ENCODE data around the gene SPON1.

DNA sequence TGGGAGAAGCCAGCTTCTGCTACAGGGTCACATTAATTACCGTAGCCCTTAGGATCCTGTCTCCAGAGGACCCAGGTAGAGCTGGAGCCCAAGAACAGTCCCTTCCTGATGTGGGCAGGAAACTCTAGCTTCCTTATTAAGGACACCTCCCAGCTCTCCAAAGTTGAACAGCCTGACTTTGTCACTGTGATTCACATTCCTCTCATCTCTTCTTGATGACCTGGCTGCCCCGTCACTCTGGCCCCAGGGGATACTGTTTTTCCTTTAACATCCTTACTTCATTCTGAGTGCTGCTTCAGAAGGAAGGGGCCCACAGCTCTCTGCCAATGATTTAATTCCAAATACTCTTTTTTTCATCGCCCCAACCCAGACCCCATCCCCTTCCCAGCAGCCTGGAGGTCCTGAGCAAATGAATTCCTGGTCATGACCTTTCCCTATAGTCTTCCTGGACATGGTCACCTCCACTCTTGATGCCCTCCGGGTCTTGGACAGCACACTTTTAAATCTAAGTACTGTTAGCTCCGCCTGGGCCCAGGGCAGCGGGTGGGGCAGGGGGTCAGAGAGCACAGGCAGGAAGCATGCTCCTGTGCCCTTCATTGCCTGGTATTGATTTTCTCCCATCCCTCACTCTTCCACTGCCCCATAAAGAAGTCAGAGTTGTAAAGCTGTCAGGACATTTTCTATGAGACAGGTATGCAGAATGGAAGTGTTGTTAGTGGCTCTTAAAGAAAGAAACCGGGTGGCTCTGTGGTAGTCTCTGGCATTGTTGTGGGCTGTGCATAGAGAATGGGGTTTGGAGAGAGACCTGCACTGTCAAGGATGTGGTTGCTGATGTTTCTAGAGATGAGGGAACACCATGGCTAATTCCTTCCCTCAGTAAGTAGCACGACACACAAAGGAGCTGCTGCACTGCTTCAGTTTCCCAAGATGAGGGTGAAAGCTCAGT, 22.3 kb upstream of the SPON1 start:
- TF ChIP-seq, protein P1, sequence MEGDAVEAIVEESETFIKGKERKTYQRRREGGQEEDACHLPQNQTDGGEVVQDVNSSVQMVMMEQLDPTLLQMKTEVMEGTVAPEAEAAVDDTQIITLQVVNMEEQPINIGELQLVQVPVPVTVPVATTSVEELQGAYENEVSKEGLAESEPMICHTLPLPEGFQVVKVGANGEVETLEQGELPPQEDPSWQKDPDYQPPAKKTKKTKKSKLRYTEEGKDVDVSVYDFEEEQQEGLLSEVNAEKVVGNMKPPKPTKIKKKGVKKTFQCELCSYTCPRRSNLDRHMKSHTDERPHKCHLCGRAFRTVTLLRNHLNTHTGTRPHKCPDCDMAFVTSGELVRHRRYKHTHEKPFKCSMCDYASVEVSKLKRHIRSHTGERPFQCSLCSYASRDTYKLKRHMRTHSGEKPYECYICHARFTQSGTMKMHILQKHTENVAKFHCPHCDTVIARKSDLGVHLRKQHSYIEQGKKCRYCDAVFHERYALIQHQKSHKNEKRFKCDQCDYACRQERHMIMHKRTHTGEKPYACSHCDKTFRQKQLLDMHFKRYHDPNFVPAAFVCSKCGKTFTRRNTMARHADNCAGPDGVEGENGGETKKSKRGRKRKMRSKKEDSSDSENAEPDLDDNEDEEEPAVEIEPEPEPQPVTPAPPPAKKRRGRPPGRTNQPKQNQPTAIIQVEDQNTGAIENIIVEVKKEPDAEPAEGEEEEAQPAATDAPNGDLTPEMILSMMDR (conservative IDR thresholded peaks at IDR 0.05; ENCODE audit: low read depth, low read length), result no peak
- TF ChIP-seq EZH2 (IDR thresholded peaks at IDR 0.05; ENCODE audit: low read length, unreplicated experiment), result no peak
